ENCODE measurements around the gene CYP2A13. TPM values are rescaled to one million over a fixed set of nuclear protein-coding genes. Genes with fewer than 3 reads are reported as not detected.
"Not testable (repeated sequence)": the region's sequence is repeated elsewhere in the genome, so short reads cannot be mapped to it uniquely, and the experiment has no call there.

CYP2A13 gene
- total RNA-seq, 1 donor from 2014 or later, result not detected

DNA sequence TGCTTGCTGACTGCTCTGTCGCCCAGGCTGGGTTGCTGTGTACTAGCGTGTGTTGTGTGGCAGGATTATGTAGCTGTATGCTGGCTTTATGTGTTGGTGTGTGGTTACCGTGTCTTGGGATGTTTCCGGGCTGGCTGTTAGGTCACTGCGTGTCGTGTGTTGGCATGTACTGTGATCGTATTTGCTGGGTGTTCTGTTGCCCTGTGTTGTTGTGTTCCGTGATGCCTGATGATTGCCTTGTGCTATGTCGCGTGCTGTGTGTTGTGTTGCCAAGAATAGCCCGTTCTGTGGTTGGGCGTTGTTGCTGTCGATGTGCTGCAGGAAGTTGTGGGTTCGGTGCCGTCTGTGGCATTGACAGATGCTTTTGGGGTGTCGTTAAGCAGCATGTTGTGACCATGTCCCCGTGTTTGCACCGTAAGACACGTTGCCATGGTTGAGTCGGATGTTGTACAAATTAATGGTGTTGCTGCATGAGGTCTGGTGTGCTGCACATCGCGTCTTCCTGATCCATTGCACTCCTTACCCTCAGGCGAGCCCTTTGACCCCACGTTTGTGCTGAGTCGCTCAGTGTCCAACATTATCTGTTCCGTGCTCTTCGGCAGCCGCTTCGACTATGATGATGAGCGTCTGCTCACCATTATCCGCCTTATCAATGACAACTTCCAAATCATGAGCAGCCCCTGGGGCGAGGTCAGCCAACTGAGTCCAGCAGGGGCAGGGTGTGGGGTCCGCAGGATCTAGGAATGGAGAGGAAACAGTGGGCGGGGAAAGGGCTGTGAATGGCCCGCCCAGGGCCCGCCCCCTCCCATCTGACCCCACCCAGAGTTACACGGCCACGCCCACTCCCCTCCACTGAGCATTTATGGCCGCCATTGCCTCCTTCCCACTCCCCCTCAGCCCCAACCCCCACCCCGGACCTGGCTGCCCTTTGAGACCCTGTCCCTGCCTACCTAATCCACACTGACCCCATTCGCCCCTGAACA lies 33.0 kb downstream of the CYP2A13 start:
- intact Hi-C loops (cut with micrococcal nuclease), result loop anchor here (5.0 kb wide), 1 partner anchor 149 kb away; no protein-coding TSS in a partner anchor

DNA sequence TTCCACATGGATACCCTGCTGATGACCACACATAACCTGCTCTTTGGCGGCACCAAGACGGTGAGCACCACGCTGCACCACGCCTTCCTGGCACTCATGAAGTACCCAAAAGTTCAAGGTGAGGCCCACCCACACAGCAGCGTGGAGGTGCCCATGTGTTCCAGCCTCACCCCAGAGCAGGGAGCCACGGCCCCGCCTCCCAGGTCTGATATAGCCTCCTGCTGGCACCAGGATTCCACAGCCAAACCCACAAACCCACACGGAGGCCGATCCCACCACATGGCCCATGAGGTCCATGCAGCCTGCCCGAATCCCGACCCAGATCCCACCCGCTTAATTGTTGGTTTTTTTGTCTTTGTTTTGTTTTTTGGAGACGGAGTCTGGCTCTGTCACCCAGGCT lies 34.6 kb downstream of the CYP2A13 start:
- intact Hi-C loops (cut with micrococcal nuclease), result loop anchor here (5.0 kb wide), 1 partner anchor 151 kb away; no protein-coding TSS in a partner anchor

DNA sequence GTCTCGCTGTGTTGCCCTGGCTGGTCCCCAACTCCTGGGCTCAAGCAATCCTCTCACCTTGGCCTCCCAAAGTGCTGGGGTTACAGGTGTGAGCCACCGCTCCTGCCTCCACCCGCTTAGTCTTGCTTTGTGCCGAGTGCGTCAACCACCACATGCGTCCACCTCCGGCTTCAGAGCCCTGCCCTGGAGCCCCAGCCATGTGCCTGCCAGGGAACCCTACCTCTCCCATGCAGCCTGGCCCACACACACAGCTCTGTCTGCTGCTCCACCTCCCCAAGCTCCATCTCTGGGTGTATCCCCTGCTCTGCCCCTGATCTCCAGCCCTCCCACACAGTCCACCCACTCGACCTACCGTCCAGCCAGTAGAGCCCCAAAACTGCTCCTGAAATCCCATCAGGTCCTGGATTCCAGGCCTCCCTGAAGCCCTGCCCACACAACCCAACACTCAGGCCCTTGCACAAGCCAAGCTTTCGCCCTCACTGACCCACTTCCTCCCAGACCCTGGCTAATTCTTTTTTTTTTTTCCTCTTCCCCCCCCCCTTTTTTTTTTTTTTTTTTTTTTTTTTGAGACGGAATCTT lies 35.6 kb downstream of the CYP2A13 start:
- intact Hi-C loops (cut with micrococcal nuclease), result loop anchor here (5.0 kb wide), 1 partner anchor 152 kb away; no protein-coding TSS in a partner anchor

DNA sequence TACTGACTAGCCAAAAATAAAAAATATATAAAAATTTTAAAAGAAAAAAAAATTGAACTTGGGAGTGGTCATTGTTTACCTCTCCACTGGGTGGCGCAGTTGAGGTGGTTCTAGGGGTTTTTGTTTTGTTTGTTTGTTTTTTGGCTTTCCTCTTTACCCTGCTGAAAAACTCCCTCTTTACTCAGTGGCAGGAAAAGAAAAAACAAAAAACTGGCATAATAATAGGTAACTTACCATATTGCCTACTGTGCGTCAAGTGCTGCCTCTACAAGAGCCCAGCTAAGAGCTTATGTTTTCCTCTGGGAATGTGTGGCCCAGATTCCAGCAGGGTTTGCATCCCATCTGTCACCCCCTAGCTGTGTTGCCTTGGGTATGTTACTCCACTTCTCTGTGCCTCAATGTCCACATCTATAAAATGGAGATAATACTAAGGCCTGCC lies 38.5 kb downstream of the CYP2A13 start:
- intact Hi-C loops (cut with micrococcal nuclease), result loop anchor here (1.0 to 5.0 kb wide), 5 partner anchors 18 to 464 kb away; no protein-coding TSS in a partner anchor

DNA sequence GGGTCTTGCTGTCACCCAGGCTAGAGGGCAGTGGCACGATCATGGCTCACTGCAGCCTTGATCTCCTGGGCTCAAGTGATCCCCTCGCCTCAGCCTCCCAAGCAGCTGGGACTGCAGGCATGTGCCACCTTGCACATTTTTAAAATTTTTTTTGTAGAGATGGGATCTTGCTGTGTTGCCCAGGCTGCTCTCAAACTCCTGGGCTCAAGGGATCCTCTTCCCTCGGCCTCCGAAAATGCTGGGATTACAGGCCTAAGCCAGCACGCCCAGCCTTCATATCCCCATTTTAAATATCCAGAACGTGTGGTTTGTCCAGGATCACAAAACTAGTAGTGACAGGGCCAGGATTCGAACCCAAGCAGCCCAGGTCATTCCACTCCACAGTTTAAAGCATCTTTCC lies 39.1 kb downstream of the CYP2A13 start:
- intact Hi-C loops (cut with micrococcal nuclease), result loop anchor here (2.0 to 5.0 kb wide), 3 partner anchors 135 to 465 kb away; no protein-coding TSS in a partner anchor

DNA sequence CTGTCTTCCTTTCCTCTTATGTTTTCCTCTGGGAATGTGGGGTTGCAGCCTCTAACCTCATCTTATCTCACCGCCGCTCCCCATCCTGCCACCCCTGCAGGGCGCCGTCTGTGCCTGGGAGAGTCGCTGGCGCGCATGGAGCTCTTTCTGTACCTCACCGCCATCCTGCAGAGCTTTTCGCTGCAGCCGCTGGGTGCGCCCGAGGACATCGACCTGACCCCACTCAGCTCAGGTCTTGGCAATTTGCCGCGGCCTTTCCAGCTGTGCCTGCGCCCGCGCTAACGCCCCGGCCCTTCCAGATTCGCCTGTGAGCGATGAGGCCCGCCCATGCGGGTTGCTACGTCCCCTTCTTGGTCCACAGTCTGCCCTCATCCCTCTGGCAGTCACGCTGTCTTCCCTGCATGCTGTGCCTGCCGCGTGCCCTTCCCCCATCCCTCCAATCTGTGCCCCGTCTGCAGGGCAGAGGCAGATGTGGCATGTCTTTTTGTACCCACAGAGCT lies 39.6 kb downstream of the CYP2A13 start:
- intact Hi-C loops (cut with micrococcal nuclease), result loop anchor here (2.0 to 5.0 kb wide), 3 partner anchors 135 to 466 kb away; no protein-coding TSS in a partner anchor

DNA sequence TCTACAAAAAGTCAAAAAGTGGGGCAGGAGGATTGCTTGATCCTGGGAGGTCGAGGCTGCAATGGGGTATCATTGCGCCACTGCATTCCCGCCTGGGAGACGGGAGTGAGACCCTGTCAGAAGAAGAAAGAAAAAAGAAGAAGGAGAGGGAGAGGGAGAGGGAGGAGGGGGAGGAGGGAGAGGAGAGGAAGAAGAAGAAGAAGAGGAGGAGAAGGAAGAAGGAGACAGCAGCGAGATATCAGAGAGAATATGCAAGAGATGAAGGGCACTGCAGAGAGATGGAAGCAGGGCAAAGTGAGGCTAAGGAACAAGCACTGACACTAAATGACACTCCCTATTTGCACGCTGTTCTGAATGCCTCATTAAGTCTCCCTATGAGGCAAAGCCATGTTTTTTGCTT lies 40.4 kb downstream of the CYP2A13 start:
- intact Hi-C loops (cut with micrococcal nuclease), result loop anchor here (5.0 kb wide), 2 partner anchors 311 to 466 kb away; no protein-coding TSS in a partner anchor

DNA sequence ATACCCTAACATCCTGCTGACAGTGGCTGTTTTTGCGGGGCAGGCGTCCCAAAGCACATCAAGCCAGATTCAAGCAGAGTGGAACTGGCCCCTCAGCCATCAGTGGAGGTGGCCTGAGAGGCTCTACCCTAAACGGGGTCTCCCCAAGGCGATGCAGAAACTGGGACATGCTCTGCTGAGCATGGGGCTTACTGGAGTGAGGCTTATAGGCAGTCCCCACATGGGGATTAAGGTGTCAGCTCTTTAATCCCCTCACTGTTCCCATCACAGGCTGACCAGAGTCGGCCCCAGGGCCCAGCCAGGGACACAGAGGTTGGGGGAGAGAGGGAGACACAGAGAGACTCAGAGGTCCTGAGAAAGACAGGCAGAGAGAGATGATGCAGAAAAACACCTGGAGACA lies 42.9 kb downstream of the CYP2A13 start:
- intact Hi-C loops (cut with micrococcal nuclease), result no loop called here

DNA sequence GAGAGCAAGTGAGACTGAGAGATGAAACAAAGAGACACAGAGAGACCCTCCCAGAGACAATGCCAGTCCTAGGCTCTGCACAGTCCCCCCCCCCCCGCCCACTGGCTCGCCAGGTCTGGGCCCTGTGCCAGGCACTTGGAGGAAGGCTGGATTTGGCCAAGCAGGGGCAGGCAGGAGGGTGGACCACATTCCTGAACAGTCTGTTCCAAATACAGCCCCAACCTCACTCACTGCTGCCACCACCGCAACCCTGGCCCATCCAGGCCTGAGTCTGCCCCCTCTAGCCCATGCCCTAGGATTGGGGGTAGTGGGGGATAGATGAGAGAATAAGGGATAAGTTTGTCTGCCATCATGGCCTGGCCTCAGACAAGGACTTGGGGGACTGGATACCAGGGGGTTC lies 45.0 kb downstream of the CYP2A13 start:
- intact Hi-C loops (cut with micrococcal nuclease), result no loop called here

DNA sequence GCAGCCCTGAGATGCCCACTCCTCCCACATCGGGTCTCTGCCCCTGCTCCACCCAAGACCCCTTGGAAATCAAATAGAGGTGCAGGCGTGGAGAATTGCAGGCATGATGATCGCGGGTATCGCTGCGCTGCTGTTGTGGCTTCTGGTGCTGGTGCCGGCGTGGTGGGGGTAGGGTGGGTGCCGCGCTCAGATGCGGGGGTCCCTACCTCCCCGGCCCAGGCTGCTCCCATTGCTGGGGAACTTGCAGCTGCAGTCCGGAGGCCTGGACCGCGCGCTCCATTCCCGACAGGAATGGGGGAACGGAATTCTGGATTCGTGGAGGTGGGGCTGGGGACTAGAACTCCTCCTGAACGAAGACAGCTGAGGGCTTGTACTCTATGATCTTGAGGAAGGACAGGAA lies 46.4 kb downstream of the CYP2A13 start:
- intact Hi-C loops (cut with micrococcal nuclease), result no loop called here

DNA sequence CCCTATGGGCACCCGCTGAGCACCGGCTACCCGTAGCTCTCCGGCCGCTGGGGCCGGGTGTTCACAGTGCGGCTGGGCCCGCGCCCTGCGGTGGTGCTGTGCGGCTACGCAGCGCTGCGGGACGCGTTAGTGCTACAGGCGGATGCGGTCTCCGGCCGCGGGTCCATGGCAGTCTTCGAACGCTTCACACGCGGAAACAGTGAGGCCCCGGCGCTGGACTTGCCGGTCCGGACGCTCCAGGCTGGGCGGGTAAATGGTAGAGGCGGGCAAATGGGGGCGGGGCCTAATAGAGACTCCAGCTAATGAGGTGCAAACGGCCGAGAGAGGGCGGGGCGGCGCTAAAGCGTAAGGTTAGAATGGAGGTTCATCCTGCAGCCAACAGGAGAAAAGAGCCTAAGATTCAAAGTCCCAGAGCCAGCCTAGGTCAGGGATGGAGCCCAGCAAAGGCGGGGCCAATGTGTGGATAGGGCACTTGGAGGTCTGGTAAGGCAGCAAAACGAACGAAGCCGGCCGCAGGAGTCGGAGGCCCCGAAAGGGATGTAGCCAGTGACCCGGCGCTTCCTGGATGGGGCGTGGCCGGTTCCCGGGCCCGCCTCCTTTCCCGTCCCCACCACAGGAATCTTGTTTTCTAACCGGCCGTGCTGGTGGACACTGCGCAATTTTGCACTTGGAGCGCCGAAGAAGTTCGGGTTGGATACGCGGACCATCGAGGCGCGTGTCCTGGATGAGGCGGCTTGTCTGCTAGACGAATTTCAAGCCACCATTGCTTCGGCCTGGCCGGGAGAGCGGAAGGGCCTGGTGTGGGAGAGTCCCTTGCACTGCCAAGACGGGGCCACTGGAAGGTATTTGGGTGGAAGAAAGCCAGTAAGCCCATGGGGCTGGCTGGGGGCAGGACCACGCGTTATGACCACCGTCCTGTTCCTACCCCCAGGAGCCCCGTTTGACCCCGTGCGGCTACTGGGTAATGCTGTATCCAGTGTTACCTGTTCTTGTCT lies 47.4 kb downstream of the CYP2A13 start:
- intact Hi-C loops (cut with micrococcal nuclease), result not testable (repeated sequence)

DNA sequence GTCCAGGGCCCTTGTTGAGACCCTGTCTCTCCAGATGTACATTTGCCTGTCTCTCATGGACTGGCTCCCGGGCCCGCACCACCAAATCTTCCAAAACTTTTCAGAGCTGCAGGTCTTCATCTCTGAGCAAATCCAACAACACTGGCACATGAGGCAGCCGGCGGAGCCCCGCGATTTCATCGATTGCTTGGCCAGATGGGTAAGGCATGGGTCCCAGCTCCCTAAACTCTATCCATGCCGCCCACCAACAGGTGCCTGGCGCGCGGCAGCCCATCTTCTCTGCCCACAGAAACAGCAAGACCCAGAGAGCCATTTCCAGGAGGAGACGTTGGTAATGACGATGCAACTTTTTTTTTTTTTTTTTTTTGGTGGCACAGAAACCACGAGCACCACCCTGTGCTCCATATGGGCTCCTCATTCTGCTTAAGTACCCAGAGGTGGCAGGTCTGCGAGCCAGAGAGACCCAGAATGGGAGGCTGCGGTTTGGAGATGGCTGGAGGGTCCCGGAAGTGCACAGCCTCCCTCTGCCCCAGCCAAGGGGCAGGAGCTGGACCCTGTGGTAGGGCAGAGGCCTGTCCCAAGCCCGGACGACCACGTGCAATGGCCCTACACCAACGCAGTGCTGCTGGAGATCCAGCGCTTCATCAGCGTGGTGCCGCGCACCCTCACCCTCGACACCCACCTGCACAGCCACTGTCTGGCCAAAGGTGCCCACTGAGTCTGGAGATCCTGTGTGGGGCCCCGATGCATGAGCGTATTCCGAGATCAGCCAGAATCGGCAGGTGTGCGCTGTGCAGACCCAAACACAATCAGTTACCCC lies 48.6 kb downstream of the CYP2A13 start:
- intact Hi-C loops (cut with micrococcal nuclease), result no loop called here

DNA sequence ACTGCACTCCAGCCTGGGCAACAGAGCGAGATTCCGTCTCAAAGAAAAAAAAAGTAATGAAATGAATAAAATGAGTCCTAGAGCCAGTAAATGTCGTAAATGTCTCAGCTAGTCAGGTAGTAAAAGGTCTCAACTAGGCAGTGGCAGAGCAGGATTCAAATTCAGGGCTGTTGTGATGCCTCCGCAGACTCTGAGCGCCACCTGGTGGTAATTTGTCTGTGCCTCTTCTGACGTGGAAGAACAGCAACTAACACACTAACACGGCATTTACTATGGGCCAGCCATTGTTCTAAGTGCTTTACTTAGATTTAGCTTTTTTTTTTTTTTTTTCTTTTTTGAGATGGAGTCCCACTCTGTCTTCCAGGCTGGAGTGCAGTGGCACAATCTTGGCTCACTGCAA lies 56.2 kb downstream of the CYP2A13 start:
- intact Hi-C loops (cut with micrococcal nuclease), result loop anchor here (1.0 to 5.0 kb wide), 7 partner anchors 18 to 481 kb away; partner anchors contain the start of gene HNRNPUL1

Other genes with a start within 250 kb of the CYP2A13 start
- not detected in 2 replicates for gene CYP2A6, start 238.0 kb upstream of the CYP2A13 start, total RNA-seq
- not detected in 2 replicates for gene CYP2A7, start 206.2 kb upstream of the CYP2A13 start, total RNA-seq
- gene CYP2B6, start 97.2 kb upstream of the CYP2A13 start, total RNA-seq, result not detected in 2 replicates
- gene CYP2F1, start 26.0 kb downstream of the CYP2A13 start, total RNA-seq, result not detected in 2 replicates
- gene CYP2S1, start 104.8 kb downstream of the CYP2A13 start, total RNA-seq, result 0.73 and 2.1 TPM in 2 replicates
- 0.05 and 0.17 TPM in 2 replicates for gene AXL, start 130.8 kb downstream of the CYP2A13 start, total RNA-seq
- 297 and 309 TPM in 2 replicates for gene HNRNPUL1, start 175.9 kb downstream of the CYP2A13 start, total RNA-seq
- gene CCDC97, start 221.7 kb downstream of the CYP2A13 start, total RNA-seq, result 62.2 and 65.1 TPM in 2 replicates

All from T-helper 1 cell treated with Interleukin-12 subunit alpha and Interleukin-12 subunit beta and Interleukin-4 antibody, amounts not matched to agents 30 ng/mL and 1 ng/mL, for 36 hours (primary cell).